Measurements from ENCODE around the gene TP63. TPM values are rescaled to one million over a fixed set of nuclear protein-coding genes. Genes with fewer than 3 reads are reported as not detected.

Gene TP63
- polyA plus RNA-seq, 1 donor from 2014 or later, result 0.12 TPM

DNA sequence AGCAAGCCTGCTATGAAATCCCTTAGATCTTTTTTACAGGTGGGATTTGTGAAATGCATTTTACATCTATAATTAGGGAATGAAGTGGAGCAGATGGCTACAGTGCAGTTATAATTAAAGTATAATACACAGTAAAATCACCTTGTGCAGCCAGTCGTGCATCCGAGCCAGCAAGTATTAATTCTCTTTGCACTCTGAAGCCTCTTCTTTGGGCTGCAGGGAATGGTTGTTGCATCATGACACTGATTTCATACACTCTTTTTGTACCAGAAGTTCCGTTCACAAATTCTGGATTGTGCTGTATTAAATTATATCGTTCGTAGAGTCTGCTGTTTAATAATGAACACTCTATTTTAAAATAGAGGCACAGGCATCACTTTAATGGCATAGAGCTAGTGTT lies 28.7 kb upstream of the TP63 start:
- Histone ChIP-seq H3K9me2 (ENCODE audit: insufficient read depth, low read length) (no peaks in the 10 kb centered on the region), H2AFZ (ENCODE audit: low read depth, low read length) (no peak overlapping the region), H3K9ac (ENCODE audit: low read length) (no peak overlapping the region), H3K36me3 (ENCODE audit: insufficient read depth, low read length) (no peaks in the 10 kb centered on the region), H3K9me3 (ENCODE audit: low read length) (no peaks in the 10 kb centered on the region), H3K4me2 (ENCODE audit: low read length) (no peak overlapping the region), H3K27ac (ENCODE audit: low read length) (no peak overlapping the region), H3K27me3 (ENCODE audit: insufficient read depth, low read depth, low read length) (no peaks in the 10 kb centered on the region), H3K79me2 (replicated peaks; ENCODE audit: insufficient read depth, low read length) (no peaks in the 10 kb centered on the region), H3F3A (ENCODE audit: insufficient read depth, low read length, poor library complexity, severe bottlenecking) (no peaks in the 10 kb centered on the region), H3K4me3 (ENCODE audit: low read length) (no peak overlapping the region), H4K20me1 (ENCODE audit: insufficient read depth) (no peaks in the 10 kb centered on the region)
- TF ChIP-seq RAD21 (conservative IDR thresholded peaks at IDR 0.05) (no peak), TAF1 (IDR thresholded peaks at IDR 0.05; ENCODE audit: low read depth) (no peak), REST (IDR thresholded peaks at IDR 0.05; ENCODE audit: borderline replicate concordance) (no peak), EP300 (conservative IDR thresholded peaks at IDR 0.05; ENCODE audit: poor library complexity, severe bottlenecking) (no peak), POLR2AphosphoS5 (IDR thresholded peaks at IDR 0.05) (no peak), MXI1 (conservative IDR thresholded peaks at IDR 0.05; ENCODE audit: poor library complexity, severe bottlenecking) (no peak), SMC3 (conservative IDR thresholded peaks at IDR 0.05; ENCODE audit: poor library complexity) (no peak), EZH2 (IDR thresholded peaks at IDR 0.05; ENCODE audit: borderline replicate concordance, insufficient read depth, low read length, poor library complexity, severe bottlenecking) (no peak), CTCF (IDR thresholded peaks at IDR 0.05; ENCODE audit: poor library complexity, severe bottlenecking) (no peak)

- no peak overlapping the region for H3K4me3 ChIP-seq (ENCODE audit: low read length)
- no peak overlapping the region for H2AFZ ChIP-seq (ENCODE audit: low read depth, low read length)
- TF ChIP-seq EZH2 (IDR thresholded peaks at IDR 0.05; ENCODE audit: borderline replicate concordance, insufficient read depth, low read length, poor library complexity, severe bottlenecking) (no peak), SMC3 (conservative IDR thresholded peaks at IDR 0.05; ENCODE audit: poor library complexity) (no peak), CTCF (IDR thresholded peaks at IDR 0.05; ENCODE audit: poor library complexity, severe bottlenecking) (no peak), MXI1 (conservative IDR thresholded peaks at IDR 0.05; ENCODE audit: poor library complexity, severe bottlenecking) (no peak), RAD21 (conservative IDR thresholded peaks at IDR 0.05) (no peak), POLR2AphosphoS5 (IDR thresholded peaks at IDR 0.05) (no peak), EP300 (conservative IDR thresholded peaks at IDR 0.05; ENCODE audit: poor library complexity, severe bottlenecking) (no peak), TAF1 (IDR thresholded peaks at IDR 0.05; ENCODE audit: low read depth) (no peak), REST (IDR thresholded peaks at IDR 0.05; ENCODE audit: borderline replicate concordance) (no peak)
- no peaks in the 10 kb centered on the region for H3F3A ChIP-seq (ENCODE audit: insufficient read depth, low read length, poor library complexity, severe bottlenecking)
- no peaks in the 10 kb centered on the region for H3K79me2 ChIP-seq (replicated peaks; ENCODE audit: insufficient read depth, low read length)
- H4K20me1 ChIP-seq (ENCODE audit: insufficient read depth), result no peaks in the 10 kb centered on the region
- no peak overlapping the region for H3K27ac ChIP-seq (ENCODE audit: low read length)
- no peaks in the 10 kb centered on the region for H3K27me3 ChIP-seq (ENCODE audit: insufficient read depth, low read depth, low read length)
- H3K9ac ChIP-seq (ENCODE audit: low read length), result no peak overlapping the region
- no peaks in the 10 kb centered on the region for H3K36me3 ChIP-seq (ENCODE audit: insufficient read depth, low read length)
- no peaks in the 10 kb centered on the region for H3K9me2 ChIP-seq (ENCODE audit: insufficient read depth, low read length)
- H3K9me3 ChIP-seq (ENCODE audit: low read length), result no peaks in the 10 kb centered on the region
- H3K4me2 ChIP-seq (ENCODE audit: low read length), result no peak overlapping the region
Measured at GRCh38 chr3:189605717-189606116, 25.5 kb upstream of the TP63 start.
